Activated T-helper 2 cell treated with anti-CD3 and anti-CD28 coated beads, Interferon-gamma antibody, Interleukin-2, Interleukin-4, amounts not matched to agents 10 μg/mL and 5 μg/mL and 100 μg/mL, durations not matched to agents 14 hours and 24 hours and 36 hours (primary cell): ENCODE results near the gene PDCD1LG2. TPM values are rescaled to one million over a fixed set of nuclear protein-coding genes. Genes with fewer than 3 reads are reported as not detected.
"Not testable (repeated sequence)": the region's sequence is repeated elsewhere in the genome, so short reads cannot be mapped to it uniquely, and the experiment has no call there.

Experiments used
- DNase-seq: peaks from one replicate; pipeline ENCODE4 v3.0.0; 2021; ENCODE audit warnings: low spot score
- H3K27ac Mint-ChIP-seq: one replicate; pipeline ENCODE4 v1.8.0; 2021; ENCODE audit warnings: mixed read lengths
- H3K27me3 Mint-ChIP-seq: one replicate; pipeline ENCODE4 v1.8.0; 2021; ENCODE audit warnings: low read depth, mixed read lengths
- H3K36me3 Mint-ChIP-seq: one replicate; pipeline ENCODE4 v1.8.0; 2021; ENCODE audit warnings: low read depth, mixed read lengths
- H3K4me1 Mint-ChIP-seq: one replicate; pipeline ENCODE4 v1.8.0; 2021; ENCODE audit warnings: low read depth, mixed read lengths
- H3K4me3 Mint-ChIP-seq: one replicate; pipeline ENCODE4 v1.8.0; 2021; ENCODE audit warnings: low read depth, mild to moderate bottlenecking, moderate library complexity, mixed read lengths
- H3K9me3 Mint-ChIP-seq: one replicate; pipeline ENCODE4 v1.8.0; 2021; ENCODE audit warnings: mixed read lengths
- intact Hi-C: fragments of 100-400 bp; cut with micrococcal nuclease; formaldehyde crosslinking; loops from one replicate; pipeline ENCODE4 v1.15.1; 2023
- total RNA-seq: library from RNA; stranded (reverse); gene quantifications from 2 replicates; pipeline ENCODE4 v1.2.3, GENCODE V29; 2022

The PDCD1LG2 gene
- 1.7 and 2.0 TPM in 2 replicates for total RNA-seq

- Mint-ChIP-seq H3K27me3 (no peaks in the 10 kb centered on the region), H3K27ac (peak within 1 kb of the TSS; percentile 95), H3K36me3 (peaks cover 7% of the 10 kb centered on the region), H3K9me3 (peaks cover 9% of the 10 kb centered on the region), H3K4me1 (peaks cover 55% of the 10 kb centered on the region), H3K4me3 (peak within 1 kb of the TSS; percentile 80)
- intact Hi-C loops, result loop anchor here (1.0 to 2.0 kb wide), 6 partner anchors 8 to 76 kb away; partner anchors contain the start of gene CD274
- DNase-seq, result no peak
Observed at GRCh38 chr9:5510360-5510931, at the start of gene PDCD1LG2. TSS of gene PDCD1LG2 (plus strand) at chr9:5510531. CDS start at chr9:5522547, 12,016 bp downstream.

GRCh38 chr9:5464831-5465330 is 45.5 kb upstream of the PDCD1LG2 start:
- peaks cover 96% of the 10 kb centered on the region for H3K36me3 Mint-ChIP-seq
- H3K4me1 Mint-ChIP-seq, result peaks cover 23% of the 10 kb centered on the region
- H3K27me3 Mint-ChIP-seq, H3K4me3 Mint-ChIP-seq, H3K9me3 Mint-ChIP-seq, intact Hi-C loops, H3K27ac Mint-ChIP-seq, DNase-seq: not testable (repeated sequence)

GRCh38 chr9:5466005-5466404 is 44.3 kb upstream of the PDCD1LG2 start:
- Mint-ChIP-seq H3K9me3 (no peaks in the 10 kb centered on the region), H3K36me3 (peaks cover 95% of the 10 kb centered on the region), H3K27ac (no peak overlapping the region), H3K27me3 (no peaks in the 10 kb centered on the region), H3K4me1 (peaks cover 23% of the 10 kb centered on the region), H3K4me3 (no peak overlapping the region)
- intact Hi-C loops, result no loop called here
- DNase-seq, result no peak

- no peak for DNase-seq
- Mint-ChIP-seq H3K9me3 (no peaks in the 10 kb centered on the region), H3K36me3 (peaks cover 90% of the 10 kb centered on the region), H3K4me1 (peaks cover 18% of the 10 kb centered on the region), H3K27me3 (no peaks in the 10 kb centered on the region), H3K27ac (no peak overlapping the region), H3K4me3 (no peak overlapping the region)
- intact Hi-C loops, result no loop called here
Observed at GRCh38 chr9:5466766-5467165, 43.6 kb upstream of the PDCD1LG2 start.

GRCh38 chr9:5468850-5469249 is 41.5 kb upstream of the PDCD1LG2 start:
- Mint-ChIP-seq H3K36me3 (peaks cover 74% of the 10 kb centered on the region), H3K4me3 (no peak overlapping the region), H3K9me3 (no peaks in the 10 kb centered on the region), H3K27ac (no peak overlapping the region), H3K4me1 (peaks cover 16% of the 10 kb centered on the region), H3K27me3 (no peaks in the 10 kb centered on the region)
- intact Hi-C loops, result no loop called here
- no peak for DNase-seq

- DNase-seq, result no peak
- peaks cover 16% of the 10 kb centered on the region for H3K4me1 Mint-ChIP-seq
- H3K27me3 Mint-ChIP-seq, result no peaks in the 10 kb centered on the region
- H3K27ac Mint-ChIP-seq, result peak overlapping the region; percentile 23
- no peak overlapping the region for H3K4me3 Mint-ChIP-seq
- peaks cover 67% of the 10 kb centered on the region for H3K36me3 Mint-ChIP-seq
- H3K9me3 Mint-ChIP-seq, result no peaks in the 10 kb centered on the region
- intact Hi-C loops, result no loop called here
Observed at GRCh38 chr9:5470122-5470521, 40.2 kb upstream of the PDCD1LG2 start.

- no peaks in the 10 kb centered on the region for H3K27me3 Mint-ChIP-seq
- H3K4me1 Mint-ChIP-seq, result peaks cover 13% of the 10 kb centered on the region
- H3K9me3 Mint-ChIP-seq, result peaks cover 3% of the 10 kb centered on the region
- H3K4me3 Mint-ChIP-seq, result no peak overlapping the region
- H3K27ac Mint-ChIP-seq, result no peak overlapping the region
- intact Hi-C loops, result no loop called here
- no peak for DNase-seq
- H3K36me3 Mint-ChIP-seq, result peaks cover 61% of the 10 kb centered on the region
Observed at GRCh38 chr9:5470816-5471215, 39.5 kb upstream of the PDCD1LG2 start.

- H3K27me3 Mint-ChIP-seq, H3K27ac Mint-ChIP-seq, H3K4me3 Mint-ChIP-seq, DNase-seq, intact Hi-C loops: not testable (repeated sequence)
- Mint-ChIP-seq H3K4me1 (peaks cover 16% of the 10 kb centered on the region), H3K9me3 (peaks cover 14% of the 10 kb centered on the region), H3K36me3 (peaks cover 17% of the 10 kb centered on the region)
Observed at GRCh38 chr9:5475611-5476010, 34.7 kb upstream of the PDCD1LG2 start.

GRCh38 chr9:5478206-5478605 is 32.1 kb upstream of the PDCD1LG2 start:
- peaks cover 14% of the 10 kb centered on the region for H3K9me3 Mint-ChIP-seq
- H3K27me3 Mint-ChIP-seq, result no peaks in the 10 kb centered on the region
- peaks cover 11% of the 10 kb centered on the region for H3K4me1 Mint-ChIP-seq
- peak overlapping the region; percentile 53 for H3K27ac Mint-ChIP-seq
- H3K4me3 Mint-ChIP-seq, result no peak overlapping the region
- peaks cover 11% of the 10 kb centered on the region for H3K36me3 Mint-ChIP-seq
- DNase-seq, result no peak
- intact Hi-C loops, result no loop called here

- intact Hi-C loops, result no loop called here
- Mint-ChIP-seq H3K9me3 (peaks cover 14% of the 10 kb centered on the region), H3K36me3 (no peaks in the 10 kb centered on the region), H3K27ac (no peak overlapping the region), H3K4me1 (peaks cover 11% of the 10 kb centered on the region), H3K27me3 (no peaks in the 10 kb centered on the region), H3K4me3 (no peak overlapping the region)
- no peak for DNase-seq
Observed at GRCh38 chr9:5479994-5480694, 30.2 kb upstream of the PDCD1LG2 start.

- intact Hi-C loops, result no loop called here
- Mint-ChIP-seq H3K27ac (no peak overlapping the region), H3K4me1 (peaks cover 12% of the 10 kb centered on the region), H3K4me3 (no peak overlapping the region), H3K9me3 (peaks cover 11% of the 10 kb centered on the region), H3K27me3 (no peaks in the 10 kb centered on the region), H3K36me3 (no peaks in the 10 kb centered on the region)
- DNase-seq, result no peak
Observed at GRCh38 chr9:5480919-5481318, 29.4 kb upstream of the PDCD1LG2 start.

GRCh38 chr9:5481322-5482040 is 28.9 kb upstream of the PDCD1LG2 start:
- Mint-ChIP-seq H3K27me3 (no peaks in the 10 kb centered on the region), H3K4me3 (no peak overlapping the region), H3K4me1 (peaks cover 12% of the 10 kb centered on the region), H3K27ac (no peak overlapping the region), H3K9me3 (peaks cover 6% of the 10 kb centered on the region), H3K36me3 (no peaks in the 10 kb centered on the region)
- intact Hi-C loops, result no loop called here
- DNase-seq, result no peak

GRCh38 chr9:5482194-5482593 is 28.1 kb upstream of the PDCD1LG2 start:
- Mint-ChIP-seq H3K27ac (no peak overlapping the region), H3K9me3 (peaks cover 5% of the 10 kb centered on the region), H3K36me3 (no peaks in the 10 kb centered on the region), H3K4me3 (no peak overlapping the region), H3K27me3 (no peaks in the 10 kb centered on the region), H3K4me1 (peaks cover 12% of the 10 kb centered on the region)
- intact Hi-C loops, result no loop called here
- no peak for DNase-seq
